LHCN-M2 (cell line): ENCODE results near the gene NFKBIE. TPM values are rescaled to one million over a fixed set of nuclear protein-coding genes. Genes with fewer than 3 reads are reported as not detected.

Experiments
- DNase-seq: peaks from one replicate; pipeline ENCODE4 v3.0.0-alpha.2; 2012; ENCODE audit warnings: low read depth
- total RNA-seq: library from RNA; depleted of rRNA; stranded (reverse); fragments of >200 nt; gene quantifications from 2 replicates; pipeline ENCODE4 v1.2.3, GENCODE V29; 2014

The NFKBIE gene
- total RNA-seq, 1 experiment from 2014 or later, result 8.6 TPM

GRCh38 chr6:44272999-44273566 lies 7.7 kb upstream of the NFKBIE start:
- DNase-seq, result no peak

DNA sequence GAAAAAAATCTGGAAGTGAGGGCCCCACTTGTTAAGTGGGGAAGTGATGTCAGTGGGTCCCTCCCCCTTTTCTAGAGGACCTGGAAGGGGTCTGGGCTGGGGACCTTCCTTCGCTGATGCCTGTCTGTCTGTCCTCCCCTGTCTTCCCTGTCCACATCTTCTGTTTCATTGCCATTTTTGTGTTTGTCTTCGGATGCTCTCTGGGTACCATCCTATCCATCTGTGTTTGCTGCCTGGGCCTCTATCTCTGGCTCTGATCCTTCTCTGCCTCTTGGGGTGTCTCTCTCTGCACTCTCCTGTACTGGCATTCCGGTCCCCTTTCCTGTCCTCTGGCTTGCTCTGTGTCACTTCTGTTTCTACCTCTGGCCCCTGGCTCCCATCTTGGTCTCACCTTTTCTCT lies 7.2 kb upstream of the NFKBIE start:
- no peak for DNase-seq

DNA sequence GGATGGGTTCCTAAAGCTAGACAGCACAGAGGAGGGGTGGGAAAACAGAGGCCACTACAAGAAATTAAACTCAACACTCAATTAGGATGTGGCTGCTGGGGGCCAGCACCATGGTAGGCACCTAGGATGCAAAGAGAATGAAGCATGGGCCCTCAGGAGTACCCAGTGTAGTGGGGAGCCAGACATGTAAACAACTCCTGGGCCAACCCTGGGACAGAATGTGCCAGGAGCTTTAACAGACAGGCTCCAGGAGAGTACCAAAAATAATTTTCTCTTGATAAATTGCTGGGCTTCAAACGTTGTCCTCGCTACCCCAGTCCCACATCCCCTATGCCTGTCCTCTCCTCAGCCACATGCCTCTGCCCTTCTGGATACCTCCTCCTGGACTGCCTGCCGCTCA lies 6.6 kb upstream of the NFKBIE start:
- DNase-seq, result no peak

DNA sequence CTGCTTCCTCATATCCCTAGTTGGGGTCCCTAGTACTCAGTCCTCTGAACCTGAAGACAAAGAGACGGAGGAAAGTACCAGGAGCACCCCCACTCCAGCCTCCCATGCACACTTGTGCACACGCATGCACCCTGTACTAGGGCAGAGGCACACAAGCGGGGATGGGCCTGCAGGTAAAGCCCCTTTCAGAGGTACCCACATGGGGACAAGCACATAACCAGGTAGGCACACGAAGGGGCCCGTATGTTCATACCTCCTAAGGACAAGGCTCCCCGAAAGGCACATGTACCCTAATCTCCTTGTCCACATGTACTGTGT lies 6.0 kb upstream of the NFKBIE start:
- no peak for DNase-seq

GRCh38 chr6:44270526-44271405 lies 5.4 kb upstream of the NFKBIE start:
- DNase-seq, result no peak

DNA sequence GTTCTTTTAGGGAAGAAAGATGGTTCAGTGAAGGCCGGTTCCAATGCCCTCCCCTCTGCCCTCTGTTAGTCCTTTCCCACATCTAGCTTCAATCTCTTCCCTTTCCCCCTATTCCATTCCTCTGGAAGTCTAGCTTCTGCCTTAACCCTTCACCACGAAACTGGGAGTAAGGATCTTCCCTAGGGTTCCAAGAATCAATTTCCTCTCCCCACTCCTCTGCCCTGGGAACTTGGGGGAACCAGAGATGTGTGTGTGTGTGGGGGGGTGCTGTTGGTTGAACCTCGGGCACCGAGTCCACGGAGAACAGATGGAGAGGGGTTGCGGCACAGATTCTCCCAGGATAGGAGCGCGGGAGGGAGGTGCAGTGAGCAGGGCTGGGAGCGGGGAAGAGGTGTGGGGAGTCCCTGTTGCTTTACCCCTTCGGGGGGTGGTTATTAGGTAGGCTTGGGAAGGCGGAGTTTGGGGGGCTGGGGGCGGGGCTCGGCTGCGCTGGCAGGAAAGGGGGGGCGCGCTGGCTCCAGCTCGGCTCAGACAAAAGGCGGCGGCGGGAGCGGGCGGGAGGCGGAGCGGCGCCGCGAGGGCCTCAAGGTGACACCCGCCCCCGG lies 4.7 kb upstream of the NFKBIE start, which contains the start of gene TMEM151B:
TSS of gene TMEM151B (plus strand) at position 530 of the 605 bp plus-strand sequence. CDS start 293 bp downstream, outside the sequence.
- no peak for DNase-seq

- DNase-seq, result no peak
Measured at GRCh38 chr6:44269178-44269920, 4.0 kb upstream of the NFKBIE start.

- peak; percentile 43 for DNase-seq
Measured at GRCh38 chr6:44268095-44268628, 2.8 kb upstream of the NFKBIE start.

DNA sequence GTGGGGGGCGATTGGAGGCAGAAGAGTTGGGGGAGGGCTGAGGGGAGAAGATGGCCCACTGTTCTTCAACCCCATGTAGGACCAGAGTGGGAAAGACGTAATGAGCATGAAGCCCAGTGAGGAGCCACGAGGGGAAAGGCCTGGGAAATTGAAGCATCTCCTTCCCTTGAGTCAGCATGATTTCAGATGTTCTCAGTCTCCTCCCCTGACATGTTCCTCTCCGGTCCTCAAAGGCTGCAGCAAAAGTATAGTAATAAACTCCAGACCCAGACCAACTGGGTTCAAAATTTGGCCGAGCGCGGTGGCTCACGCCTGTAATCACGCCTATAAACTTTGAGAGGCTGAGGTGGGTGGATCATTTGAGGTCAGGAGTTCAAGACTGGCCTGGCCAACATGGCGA lies 1.9 kb upstream of the NFKBIE start:
- no peak for DNase-seq

DNA sequence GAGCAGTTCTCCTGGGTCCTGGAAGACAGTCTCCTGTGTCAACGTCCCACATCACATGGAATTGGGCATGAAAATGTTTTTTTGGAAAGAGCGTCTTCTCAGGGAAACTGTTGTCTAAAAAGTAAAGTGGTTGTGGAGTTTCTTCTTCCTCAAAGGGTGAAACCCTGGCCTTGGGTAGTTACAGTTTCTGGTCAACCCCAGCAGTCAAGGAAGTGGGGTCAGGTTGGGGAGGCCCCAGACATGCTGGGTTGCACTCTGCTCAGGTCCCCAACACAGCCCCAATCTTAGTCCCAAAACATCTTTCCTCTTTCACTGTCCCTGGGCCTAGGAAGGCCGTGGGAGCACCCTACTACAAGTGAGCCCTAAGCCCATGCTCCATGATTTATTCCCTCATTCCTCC lies 996 bp upstream of the NFKBIE start:
- DNase-seq, result no peak

DNA sequence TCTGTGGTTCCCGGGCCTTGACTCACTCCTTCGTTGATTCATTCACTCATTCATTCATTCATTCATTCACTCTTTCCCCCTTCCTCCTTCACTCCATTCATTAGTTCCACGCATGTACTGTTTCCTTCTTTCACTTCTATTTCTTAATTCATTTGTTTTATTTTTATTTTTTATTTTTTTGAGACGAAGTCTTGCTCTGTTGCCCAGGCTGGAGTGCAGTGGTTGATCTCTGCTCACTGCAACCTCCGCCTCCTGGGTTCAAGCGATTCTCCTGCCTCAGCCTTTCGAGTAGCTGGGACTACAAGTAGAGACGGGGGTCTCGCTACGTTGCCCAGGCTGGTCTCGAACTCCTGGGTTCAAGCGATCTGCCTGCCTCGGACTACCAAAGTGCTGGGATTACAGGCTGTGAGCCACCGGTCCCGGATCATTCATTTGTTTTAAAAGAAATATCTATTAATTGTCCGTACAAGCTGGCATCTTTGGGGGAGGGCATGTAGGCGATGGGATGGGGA lies 427 bp upstream of the NFKBIE start:
- DNase-seq, result no peak

GRCh38 chr6:44264154-44265006 lies 971 bp downstream of the NFKBIE start:
- DNase-seq, result no peak

GRCh38 chr6:44263354-44264100 lies 1.8 kb downstream of the NFKBIE start:
- DNase-seq, result no peak

- no peak for DNase-seq
Measured at GRCh38 chr6:44262467-44263353, 2.6 kb downstream of the NFKBIE start.

DNA sequence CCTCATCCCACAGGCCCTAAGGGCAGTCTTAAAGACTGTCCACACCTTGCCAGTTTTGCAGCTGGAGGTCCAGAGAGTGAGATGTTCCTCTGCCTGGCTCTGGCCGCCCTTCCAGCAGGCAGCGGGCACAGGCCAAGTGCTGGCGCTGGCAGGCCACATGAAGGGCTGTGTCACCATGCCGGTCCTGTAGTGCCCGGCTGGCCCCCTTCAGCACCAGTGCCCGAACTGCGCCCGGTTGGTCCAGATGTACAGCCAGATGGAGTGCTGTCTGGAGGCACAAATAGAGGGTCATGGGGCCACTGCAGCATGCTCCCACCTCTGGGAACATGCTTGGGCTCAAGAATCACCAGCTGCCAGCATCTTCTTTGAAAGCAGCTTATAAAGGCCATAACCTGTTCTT lies 3.8 kb downstream of the NFKBIE start:
- DNase-seq, result no peak

GRCh38 chr6:44260451-44261297 lies 4.7 kb downstream of the NFKBIE start:
- no peak for DNase-seq

DNA sequence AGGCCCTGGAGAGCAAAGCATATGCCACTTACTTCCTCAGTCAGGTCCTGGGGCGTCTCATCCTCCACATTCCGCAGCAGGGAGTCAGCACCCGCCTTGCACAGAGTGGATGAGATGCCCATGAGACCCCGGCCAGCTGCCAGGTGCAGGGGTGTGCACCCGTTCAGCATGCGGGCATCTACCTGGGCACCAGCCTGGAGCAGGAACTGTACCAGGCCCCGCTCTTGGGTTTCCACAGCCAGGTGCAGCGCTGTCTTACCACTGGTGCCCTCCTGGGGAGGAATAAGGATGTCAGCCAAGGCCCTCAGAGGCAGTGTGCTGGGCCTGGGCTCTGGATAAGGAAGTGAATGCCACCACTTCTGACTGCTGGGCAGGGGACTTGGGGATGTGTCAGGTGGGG lies 5.3 kb downstream of the NFKBIE start:
- DNase-seq, result no peak

- DNase-seq, result no peak
Measured at GRCh38 chr6:44258921-44259320, 6.4 kb downstream of the NFKBIE start.
